ENCODE measurements around the gene SPACA4.

DNA sequence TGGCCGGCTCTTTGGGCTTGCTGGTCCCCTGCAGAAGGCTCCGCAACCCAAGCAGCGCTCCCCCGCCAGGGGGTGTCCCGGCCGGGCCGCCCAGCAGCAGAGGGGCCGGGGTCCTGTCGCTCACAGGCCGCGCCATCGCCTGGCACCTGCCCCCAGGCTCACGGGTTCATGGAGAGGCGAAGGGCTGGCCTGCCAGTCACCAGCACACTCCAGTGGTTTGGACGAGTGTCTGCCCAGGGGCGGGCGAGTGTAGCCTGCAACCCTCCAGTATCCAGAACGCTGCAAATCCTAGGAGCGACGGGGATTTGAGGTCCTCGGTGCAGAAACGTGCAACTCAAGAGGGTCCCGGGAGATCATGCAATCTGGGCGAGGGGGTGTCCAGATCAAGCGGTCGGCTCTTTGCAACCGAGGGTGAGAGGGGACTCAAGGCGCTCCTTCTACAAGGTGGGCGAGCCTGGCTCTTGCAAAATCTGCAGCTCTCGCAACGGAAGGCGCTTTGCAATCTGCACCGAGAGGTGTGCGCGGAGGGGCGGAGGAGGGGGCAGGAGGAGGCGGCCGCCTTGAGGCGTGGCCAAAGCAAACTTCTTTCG is 30.4 kb downstream of the SPACA4 start, which contains the start of gene DBP:
- TF ChIP-seq REST (IDR thresholded peaks at IDR 0.05; ENCODE audit: insufficient read depth in 1 of 2, low read depth in 2 of 2, low read length in 1 of 2) (no peak), CTCF (IDR thresholded peaks at IDR 0.05) (no peak; the same call in 1 of the 2 replicates), POLR2AphosphoS5 (IDR thresholded peaks at IDR 0.05; ENCODE audit: low read depth, low read length) (no peak), TCF7L2 (IDR thresholded peaks at IDR 0.05; ENCODE audit: low read depth, low read length) (no peak), SIN3A (IDR thresholded peaks at IDR 0.05; ENCODE audit: borderline replicate concordance, insufficient read depth, low read depth, low read length) (no peak)
